MM.1S (cell line): ENCODE data around the gene BCOR.

ENCODE experiments used
- DNase-seq: peaks from one replicate; pipeline ENCODE4 v3.0.0-alpha.2; 2015
- H2AFZ ChIP-seq: fragments of 300-600 bp; sonication (generic); 2 replicates; pipeline ENCODE4 v1.6.0; 2016; ENCODE audit warnings: antibody characterized with exemption, low read length
- H3F3A ChIP-seq: fragments of 300-600 bp; sonication (generic); 2 replicates; pipeline ENCODE4 v1.6.1; 2016; ENCODE audit warnings: mild to moderate bottlenecking, antibody characterized with exemption, low read length, moderate library complexity, mixed read lengths; ENCODE audit not compliant: insufficient read depth
- H3K27ac ChIP-seq: fragments of 300-600 bp; sonication (generic); 2 replicates; pipeline ENCODE4 v1.5.1; 2016; ENCODE audit warnings: mild to moderate bottlenecking, low read length
- H3K27me3 ChIP-seq: fragments of 300-600 bp; sonication (generic); replicated peaks from 2 replicates; pipeline ENCODE4 v1.6.0; 2016; ENCODE audit warnings: low read length; ENCODE audit not compliant: insufficient read depth
- H3K36me3 ChIP-seq: fragments of 300-600 bp; sonication (generic); replicated peaks from 2 replicates; pipeline ENCODE4 v1.6.1; 2016; ENCODE audit warnings: mild to moderate bottlenecking, low read length, mixed read lengths; ENCODE audit not compliant: insufficient read depth
- H3K4me1 ChIP-seq: fragments of 300-600 bp; sonication (generic); 2 replicates; pipeline ENCODE4 v1.6.1; 2016; ENCODE audit warnings: low read length, mixed read lengths
- H3K4me2 ChIP-seq: fragments of 300-600 bp; sonication (generic); 2 replicates; pipeline ENCODE4 v1.6.0; 2016; ENCODE audit warnings: low read depth, low read length
- H3K4me3 ChIP-seq: fragments of 300-600 bp; sonication (generic); 2 replicates; pipeline ENCODE4 v1.5.1; 2016; ENCODE audit warnings: low read length, mixed read lengths
- H3K79me2 ChIP-seq: fragments of 300-600 bp; sonication (generic); 2 replicates; pipeline ENCODE4 v1.6.1; 2016; ENCODE audit warnings: mixed run types, low read length, mixed read lengths
- H3K9ac ChIP-seq: fragments of 300-600 bp; sonication (generic); 2 replicates; pipeline ENCODE4 v1.6.1; 2016; ENCODE audit warnings: low read length, mixed read lengths
- H3K9me2 ChIP-seq: fragments of 300-600 bp; sonication (generic); replicated peaks from 2 replicates; pipeline ENCODE4 v1.6.1; 2016; ENCODE audit warnings: mild to moderate bottlenecking, low read length, mixed read lengths; ENCODE audit not compliant: insufficient read depth
- H3K9me3 ChIP-seq: fragments of 300-600 bp; sonication (generic); replicated peaks from 2 replicates; pipeline ENCODE4 v1.6.1; 2016; ENCODE audit warnings: mild to moderate bottlenecking, low read length, mixed read lengths; ENCODE audit not compliant: insufficient read depth
- H4K20me1 ChIP-seq: fragments of 300-600 bp; sonication (generic); 2 replicates; pipeline ENCODE4 v1.6.1; 2016; ENCODE audit warnings: mild to moderate bottlenecking, low read length, moderate library complexity, mixed read lengths; ENCODE audit not compliant: insufficient read depth
- CTCF ChIP-seq: fragments of 300-600 bp; sonication (generic); IDR thresholded peaks from 2 replicates; pipeline ENCODE4 v1.5.1; 2016; ENCODE audit warnings: antibody characterized with exemption, low read length, mixed read lengths
- EZH2 ChIP-seq: fragments of 300-600 bp; sonication (generic); optimal IDR thresholded peaks from 2 replicates; pipeline ENCODE3; 2017; ENCODE audit warnings: low read depth, mild to moderate bottlenecking, antibody characterized with exemption, low read length, mixed read lengths
- EZH2phosphoT487 ChIP-seq: fragments of 300-600 bp; sonication (generic); IDR thresholded peaks from 2 replicates; pipeline ENCODE4 v1.6.1; 2018; ENCODE audit warnings: antibody characterized with exemption, low read length

Gene BCOR

GRCh38 chrX:40050532-40050931, 47.2 kb downstream of the BCOR start:
- Histone ChIP-seq H3K9ac (no peak overlapping the region), H3K27ac (no peak overlapping the region), H3K9me2 (no peaks in the 10 kb centered on the region), H2AFZ (no peak overlapping the region), H3K4me3 (no peak overlapping the region), H3K27me3 (no peaks in the 10 kb centered on the region), H4K20me1 (no peaks in the 10 kb centered on the region), H3K79me2 (peaks cover 16% of the 10 kb centered on the region; the same call in 1 of the 2 replicates), H3F3A (no peaks in the 10 kb centered on the region), H3K9me3 (no peaks in the 10 kb centered on the region), H3K4me1 (no peaks in the 10 kb centered on the region), H3K4me2 (no peak overlapping the region), H3K36me3 (no peaks in the 10 kb centered on the region; the same call in 1 of the 2 replicates)
- no peak for DNase-seq
- TF ChIP-seq EZH2phosphoT487: no peak
- TF ChIP-seq EZH2: no peak
- no peak for TF ChIP-seq CTCF

GRCh38 chrX:40049084-40049641, 48.6 kb downstream of the BCOR start:
- H3K36me3 ChIP-seq: no peaks in the 10 kb centered on the region; the same call in 1 of the 2 replicates
- H3F3A ChIP-seq: no peaks in the 10 kb centered on the region; the same call in 1 of the 2 replicates
- H3K4me2 ChIP-seq: no peak overlapping the region

GRCh38 chrX:40047485-40047884, 50.3 kb downstream of the BCOR start:
- Histone ChIP-seq H3K4me3 (no peak overlapping the region), H3K9me3 (no peaks in the 10 kb centered on the region), H3K27ac (no peak overlapping the region), H3F3A (no peaks in the 10 kb centered on the region; the same call in 1 of the 2 replicates), H3K36me3 (no peaks in the 10 kb centered on the region; the same call in 1 of the 2 replicates), H3K4me2 (no peak overlapping the region), H2AFZ (no peak overlapping the region), H3K9ac (no peak overlapping the region), H3K27me3 (no peaks in the 10 kb centered on the region), H4K20me1 (no peaks in the 10 kb centered on the region), H3K4me1 (0 out of 2 replicates have a peak, but pooled peaks cover under 1% of the 10 kb centered on the region), H3K79me2 (0 out of 2 replicates have a peak, but pooled peaks cover 3% of the 10 kb centered on the region), H3K9me2 (no peaks in the 10 kb centered on the region)
- DNase-seq: no peak
- no peak for TF ChIP-seq CTCF
- TF ChIP-seq EZH2: no peak
- TF ChIP-seq EZH2phosphoT487: no peak

More at GRCh38 chrX:40049084-40049641, 48.6 kb downstream of the BCOR start:
- Histone ChIP-seq H2AFZ (no peak overlapping the region), H3K9me3 (no peaks in the 10 kb centered on the region), H4K20me1 (no peaks in the 10 kb centered on the region), H3K9me2 (no peaks in the 10 kb centered on the region), H3K79me2 (peaks cover 9% of the 10 kb centered on the region; the same call in 1 of the 2 replicates), H3K4me1 (no peaks in the 10 kb centered on the region), H3K9ac (no peak overlapping the region), H3K27me3 (no peaks in the 10 kb centered on the region), H3K4me3 (no peak overlapping the region), H3K27ac (no peak overlapping the region)
- no peak for DNase-seq
- TF ChIP-seq CTCF: no peak
- TF ChIP-seq EZH2phosphoT487: no peak
- no peak for TF ChIP-seq EZH2
